DOHH2 (cell line): Measurements from ENCODE around the gene MAP2K5.

Source experiments
- CTCF ChIP-seq: fragments of 200-600 bp; sonication (generic); IDR thresholded peaks from one replicate; pipeline ENCODE4 v1.5.1; 2014; ENCODE audit warnings: antibody characterized with exemption, mild to moderate bottlenecking, low read depth, low read length; ENCODE audit not compliant: poor library complexity, severe bottlenecking
- EZH2phosphoT487 ChIP-seq: fragments of 200-600 bp; sonication (generic); IDR thresholded peaks from 2 replicates; pipeline ENCODE4 v1.6.1; 2017; ENCODE audit warnings: borderline replicate concordance, mild to moderate bottlenecking, antibody characterized with exemption, low read length, moderate library complexity, mixed read lengths

- no peak for TF ChIP-seq CTCF
- no peak for TF ChIP-seq EZH2phosphoT487
These were observed 150.1 kb downstream of the MAP2K5 start for GRCh38 chr15:67692573-67692972.
